Gastrocnemius medialis (tissue), 4 donors: Measurements from ENCODE around the gene RABL6. TPM values are rescaled to one million over a fixed set of nuclear protein-coding genes. Genes with fewer than 3 reads are reported as not detected.

ENCODE experiments used
- ATAC-seq, 2 donors: fragments of 150-250 bp; one replicate each; pipeline ENCODE4 v1.9.1; 2016
- DNase-seq, 2 donors: peaks; one replicate each; pipeline ENCODE4 v3.0.0-alpha.2; 2019
- H3K27ac ChIP-seq, 4 donors: fragments of 200-600 bp; sonication (generic); 1 replicate in 1 of 4; 2 replicates in 3 of 4; pipeline ENCODE4 v1.5.1; 2016 to 2018; ENCODE audit warnings: mild to moderate bottlenecking in 2 of 4, moderate library complexity in 1 of 4
- H3K27me3 ChIP-seq, 3 donors: fragments of 200-600 bp; sonication (generic) in 2 of 3; 1 replicate in 1 of 3; 2 replicates in 2 of 3; pipeline versions ENCODE4 v1.5.1 to v1.6.0; 2016 to 2019; ENCODE audit warnings: mild to moderate bottlenecking in 1 of 3, moderate library complexity in 1 of 3
- H3K36me3 ChIP-seq, 2 donors: fragments of 200-600 bp; sonication (generic) in 1 of 2; one replicate each; pipeline ENCODE4 v1.5.1; 2017 to 2018
- H3K4me1 ChIP-seq, 2 donors: fragments of 200-600 bp; sonication (generic) in 1 of 2; one replicate each; pipeline ENCODE4 v1.5.1; 2016 to 2017; ENCODE audit warnings: mild to moderate bottlenecking in 2 of 2
- H3K4me3 ChIP-seq, 4 donors: fragments of 200-600 bp; sonication (generic) in 3 of 4; 1 replicate in 1 of 4; 2 replicates in 3 of 4; pipeline ENCODE4 v1.5.1; 2016 to 2019; ENCODE audit warnings: mild to moderate bottlenecking in 2 of 4
- H3K9me3 ChIP-seq, 3 donors: fragments of 200-600 bp; sonication (generic) in 2 of 3; 1 replicate in 1 of 3; 2 replicates in 2 of 3; pipeline ENCODE4 v1.5.1; 2016 to 2019
- POLR2A ChIP-seq, 2 donors: fragments of 450-650 bp; IDR thresholded peaks; one replicate each; pipeline ENCODE4 v1.6.1; 2017; ENCODE audit warnings: antibody characterized with exemption in 2 of 2, mild to moderate bottlenecking in 2 of 2, moderate library complexity in 2 of 2
- in situ Hi-C, 4 donors: fragments of 200-750 bp; cut with MboI; loops; one replicate each; pipeline versions ENCODE4 v1.15.0 to v1.8.0; 2017; ENCODE audit warnings: low sequenced_read_pairs in 4 of 4
- intact Hi-C: fragments of 100-400 bp; cut with DNase I; formaldehyde crosslinking; loops from one replicate; pipeline ENCODE4 v1.15.1; 2023; ENCODE audit warnings: low total_unique reads
- total RNA-seq, 4 donors: library from RNA; depleted of rRNA; stranded (reverse); fragments of >200 nt; gene quantifications; one replicate each; pipeline versions ENCODE4 v1.1.0 to v1.2.3, GENCODE V29; 2016
- TF ChIP-seq, protein P1 (sequence below), 5 experiments: fragments of 450-650 bp in 3 of 5; fragments of 200-600 bp in 2 of 5; sonication (generic) in 2 of 5; IDR thresholded peaks in 4 of 5; conservative IDR thresholded peaks in 1 of 5; 1 replicate in 4 of 5; 2 replicates in 1 of 5; pipeline ENCODE4 v1.5.1; 2016 to 2019; ENCODE audit warnings: antibody characterized with exemption in 5 of 5, mild to moderate bottlenecking in 3 of 5, moderate library complexity in 3 of 5

The RABL6 gene
- total RNA-seq, 4 donors from 2014 or later, result 84.9 to 121 (median 105) TPM

DNA sequence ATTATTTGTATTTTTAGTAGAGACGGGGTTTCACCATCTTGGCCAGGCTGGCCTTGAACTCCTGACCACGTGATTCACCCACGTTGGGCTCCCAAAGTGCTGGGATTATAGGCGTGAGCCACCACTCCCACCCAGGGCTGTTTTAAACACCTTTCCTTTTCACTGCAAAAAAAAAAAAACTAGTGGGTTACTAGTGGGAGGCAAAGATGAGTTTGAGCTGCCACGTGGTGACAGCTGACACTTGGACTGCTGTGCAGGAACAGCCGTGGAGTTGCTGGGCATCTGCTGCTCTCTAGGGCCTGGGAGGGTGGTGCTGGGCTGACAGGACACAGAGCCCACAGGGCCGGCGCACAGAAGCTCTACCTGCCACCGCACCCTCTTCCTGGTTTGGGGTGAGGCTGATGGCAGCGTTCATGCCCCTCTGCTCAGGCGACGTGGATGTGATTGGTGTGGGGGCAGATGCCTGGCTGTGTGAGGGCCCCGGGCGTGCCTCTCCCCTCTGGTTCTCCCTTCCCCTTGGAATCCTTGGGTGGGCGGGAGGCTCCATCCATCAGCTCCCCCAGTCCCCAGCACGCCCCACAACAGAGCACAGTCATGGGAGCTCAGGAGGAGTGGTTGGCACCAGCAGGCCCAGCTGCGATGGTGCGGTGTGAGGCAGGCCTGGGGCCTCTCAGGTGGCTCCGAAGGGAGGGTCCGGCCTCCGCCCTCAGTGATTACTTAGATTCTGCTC is 16.9 kb downstream of the RABL6 start:
- H3K27me3 ChIP-seq, result no peaks in the 10 kb centered on the region
- no peak for TF ChIP-seq POLR2A (IDR thresholded peaks at IDR 0.05)
- TF ChIP-seq, protein P1, sequence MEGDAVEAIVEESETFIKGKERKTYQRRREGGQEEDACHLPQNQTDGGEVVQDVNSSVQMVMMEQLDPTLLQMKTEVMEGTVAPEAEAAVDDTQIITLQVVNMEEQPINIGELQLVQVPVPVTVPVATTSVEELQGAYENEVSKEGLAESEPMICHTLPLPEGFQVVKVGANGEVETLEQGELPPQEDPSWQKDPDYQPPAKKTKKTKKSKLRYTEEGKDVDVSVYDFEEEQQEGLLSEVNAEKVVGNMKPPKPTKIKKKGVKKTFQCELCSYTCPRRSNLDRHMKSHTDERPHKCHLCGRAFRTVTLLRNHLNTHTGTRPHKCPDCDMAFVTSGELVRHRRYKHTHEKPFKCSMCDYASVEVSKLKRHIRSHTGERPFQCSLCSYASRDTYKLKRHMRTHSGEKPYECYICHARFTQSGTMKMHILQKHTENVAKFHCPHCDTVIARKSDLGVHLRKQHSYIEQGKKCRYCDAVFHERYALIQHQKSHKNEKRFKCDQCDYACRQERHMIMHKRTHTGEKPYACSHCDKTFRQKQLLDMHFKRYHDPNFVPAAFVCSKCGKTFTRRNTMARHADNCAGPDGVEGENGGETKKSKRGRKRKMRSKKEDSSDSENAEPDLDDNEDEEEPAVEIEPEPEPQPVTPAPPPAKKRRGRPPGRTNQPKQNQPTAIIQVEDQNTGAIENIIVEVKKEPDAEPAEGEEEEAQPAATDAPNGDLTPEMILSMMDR (IDR thresholded peaks at IDR 0.05 in 4 of 5, conservative IDR thresholded peaks at IDR 0.05 in 1 of 5), result no peak
- peaks cover 3 to 43% of the 10 kb centered on the region in 2 donors for H3K36me3 ChIP-seq

DNA sequence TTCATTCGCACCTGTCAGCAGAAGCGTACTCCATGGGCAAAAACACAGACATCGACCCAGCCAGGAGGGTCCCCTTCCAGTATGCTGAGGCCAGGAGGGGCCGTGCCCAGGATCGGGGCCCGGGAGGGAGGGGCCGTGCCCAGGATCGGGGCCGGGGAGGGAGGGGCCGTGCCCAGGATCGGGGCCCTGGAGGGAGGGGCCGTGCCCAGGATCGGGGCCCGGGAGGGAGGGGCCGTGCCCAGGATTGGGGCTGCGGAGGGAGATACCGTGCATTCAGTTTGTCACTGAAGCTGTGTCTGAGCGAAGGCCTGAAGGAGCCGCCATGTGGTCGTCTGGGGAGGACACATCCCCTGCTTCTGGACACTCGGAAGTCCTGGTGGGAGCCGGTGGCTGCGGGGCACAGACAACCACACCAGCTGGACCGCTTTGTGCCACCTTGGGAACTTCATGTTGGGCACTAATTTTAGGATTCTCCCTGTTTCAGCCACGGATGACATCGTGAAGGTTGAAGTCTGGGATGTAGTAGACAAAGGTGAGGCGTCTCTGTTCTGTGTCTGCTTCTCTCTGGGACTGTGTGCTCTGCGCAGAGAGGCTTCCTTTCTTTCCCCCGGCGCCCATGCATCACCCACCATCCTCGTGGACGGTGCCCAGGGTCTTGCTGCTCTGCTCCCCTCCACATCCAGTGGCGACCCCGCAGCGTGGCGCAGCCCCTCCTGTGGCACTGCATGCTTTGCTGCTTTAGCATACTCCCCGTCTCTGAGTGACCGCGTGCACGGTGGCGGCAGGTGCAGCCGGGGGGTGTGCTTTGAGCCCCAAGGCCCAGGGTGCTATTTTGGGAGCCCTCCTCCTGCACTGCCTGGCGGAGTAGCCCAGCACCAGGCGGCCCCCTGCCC is 17.8 kb downstream of the RABL6 start:
- Histone ChIP-seq H3K36me3 (peaks cover 3 to 50% of the 10 kb centered on the region in 2 donors), H3K4me3 (no peak overlapping the region), H3K4me1 (no peaks in the 10 kb centered on the region), H3K9me3 (no peaks in the 10 kb centered on the region), H3K27me3 (no peaks in the 10 kb centered on the region), H3K27ac (no peak overlapping the region)
- ATAC-seq, result no peak
- in situ Hi-C loops, result no loop called here
- TF ChIP-seq, protein P1 (IDR thresholded peaks at IDR 0.05 in 4 of 5, conservative IDR thresholded peaks at IDR 0.05 in 1 of 5), result no peak
- TF ChIP-seq POLR2A (IDR thresholded peaks at IDR 0.05), result no peak
- no peak for DNase-seq
- intact Hi-C loops, result no loop called here

More for the DNA sequence above, 16.9 kb downstream of the RABL6 start:
- intact Hi-C loops (no loop called here), in situ Hi-C loops (no loop called here)
- Histone ChIP-seq H3K27ac (no peak overlapping the region), H3K9me3 (no peaks in the 10 kb centered on the region), H3K4me1 (no peaks in the 10 kb centered on the region), H3K4me3 (no peak overlapping the region)
- no peak for DNase-seq
- ATAC-seq, result no peak

DNA sequence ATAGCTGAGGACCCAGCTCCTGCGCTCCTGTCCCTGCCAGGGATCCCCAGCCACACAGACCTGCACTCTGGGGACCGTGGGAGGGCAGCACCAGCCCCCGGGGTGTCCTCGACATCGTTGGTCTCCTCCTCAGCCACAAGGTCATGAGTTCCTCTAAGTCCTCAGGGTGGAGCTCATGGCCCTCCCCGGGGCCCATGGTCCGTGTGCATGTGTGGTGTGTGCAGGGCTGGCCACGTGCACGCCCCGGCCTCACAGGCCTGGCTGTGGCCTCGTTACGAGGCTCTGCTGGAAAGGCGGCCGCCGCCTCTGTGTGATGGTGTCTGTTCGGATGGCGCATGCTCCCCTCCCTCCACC is 18.4 kb downstream of the RABL6 start:
- in situ Hi-C loops (no loop called here), intact Hi-C loops (no loop called here)
- no peak for DNase-seq
- H3K9me3 ChIP-seq, result no peaks in the 10 kb centered on the region
- TF ChIP-seq, protein P1 (IDR thresholded peaks at IDR 0.05 in 4 of 5, conservative IDR thresholded peaks at IDR 0.05 in 1 of 5), result no peak
- no peak for TF ChIP-seq POLR2A (IDR thresholded peaks at IDR 0.05)
- H3K4me1 ChIP-seq, result no peaks in the 10 kb centered on the region
- no peak overlapping the region for H3K27ac ChIP-seq
- no peak overlapping the region for H3K4me3 ChIP-seq
- H3K36me3 ChIP-seq, result peaks cover 3 to 56% of the 10 kb centered on the region in 2 donors
- H3K27me3 ChIP-seq, result no peaks in the 10 kb centered on the region
- ATAC-seq, result no peak

DNA sequence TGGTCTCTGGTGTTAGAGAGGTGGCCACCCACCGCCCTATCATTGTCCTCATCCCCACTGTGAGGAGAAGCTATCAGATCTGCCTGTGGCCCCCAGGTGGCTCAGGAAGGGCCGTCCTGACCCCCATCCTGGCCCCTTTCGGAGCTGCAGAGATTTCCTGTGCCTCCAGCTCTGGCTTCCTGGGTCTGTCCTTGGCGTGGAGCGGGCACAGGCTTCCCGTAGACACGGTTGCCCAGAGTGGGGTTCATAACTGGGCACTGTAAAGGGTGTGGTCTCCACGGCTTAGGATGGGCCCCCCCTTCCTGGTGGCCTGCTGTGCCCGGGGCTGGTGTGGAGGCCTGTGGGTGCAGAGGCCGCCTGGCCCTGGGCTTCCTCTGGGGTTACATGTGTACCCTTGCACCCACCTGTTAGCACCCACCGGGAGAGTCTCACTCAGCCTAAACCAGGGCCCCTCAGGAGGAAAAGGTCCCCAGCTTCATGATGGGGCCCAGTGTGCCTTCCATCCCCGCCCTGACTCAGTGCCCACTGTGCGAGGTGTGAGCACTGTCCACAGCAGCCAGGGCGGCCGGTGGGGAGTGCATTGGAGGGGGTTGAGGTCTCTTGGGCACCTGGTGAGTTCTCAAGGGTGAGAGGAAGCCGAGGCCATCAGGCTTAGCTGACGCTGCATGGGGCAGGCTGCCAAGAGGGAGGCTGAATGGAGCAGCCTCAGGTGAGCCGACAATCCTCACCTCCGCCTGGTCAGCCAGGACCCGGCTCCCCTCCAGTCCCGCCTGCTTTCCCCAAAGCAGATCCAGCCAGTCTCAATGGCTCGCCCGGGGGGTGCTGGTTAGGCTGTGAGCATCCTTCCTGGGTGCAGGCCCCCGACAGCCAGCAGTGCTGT is 19.2 kb downstream of the RABL6 start:
- in situ Hi-C loops, result no loop called here

More for the DNA sequence above, 19.2 kb downstream of the RABL6 start:
- TF ChIP-seq, protein P1 (IDR thresholded peaks at IDR 0.05 in 4 of 5, conservative IDR thresholded peaks at IDR 0.05 in 1 of 5), result no peak
- H3K9me3 ChIP-seq, result no peaks in the 10 kb centered on the region
- H3K27ac ChIP-seq, result no peak overlapping the region
- peaks cover 3 to 63% of the 10 kb centered on the region in 2 donors for H3K36me3 ChIP-seq
- H3K4me3 ChIP-seq, result no peak overlapping the region
- H3K4me1 ChIP-seq, result no peaks in the 10 kb centered on the region
- ATAC-seq (no peak), DNase-seq (no peak)
- intact Hi-C loops, result no loop called here
- no peaks in the 10 kb centered on the region for H3K27me3 ChIP-seq
